SK-N-SH (cell line): ENCODE data around the gene KCNN3. TPM values are rescaled to one million over a fixed set of nuclear protein-coding genes. Genes with fewer than 3 reads are reported as not detected.

ENCODE experiments used
- CTCF ChIA-PET: fragments of 300-600, 350-600 bp; formaldehyde crosslinking; extraction: SDS; loops from one replicate; lab custom pipeline; 2021; lab: Yijun Ruan, JAX
- POLR2A ChIA-PET: fragments of 350-600 bp; sonication (Branson Sonifier 250); formaldehyde crosslinking; extraction: SDS; loops from one replicate; lab custom pipeline; 2020; ENCODE audit warnings: antibody characterized with exemption, inconsistent platforms; lab: Yijun Ruan, JAX
- DNase-seq: peaks from one replicate; pipeline ENCODE4 v3.0.0; 2012
- H2AFZ ChIP-seq: fragments of 200-600 bp; sonication (generic); 2 replicates; pipeline ENCODE4 v1.8.1; 2016; ENCODE audit warnings: antibody characterized with exemption, mild to moderate bottlenecking, low read depth
- H3F3A ChIP-seq: fragments of 200-600 bp; sonication (generic); replicated peaks from 2 replicates; pipeline ENCODE3; 2016; ENCODE audit warnings: antibody characterized with exemption, mild to moderate bottlenecking; ENCODE audit not compliant: insufficient read depth
- H3K27ac ChIP-seq, 2 experiments: fragments of 200-500 bp in 1 of 2; fragments of 200-600 bp in 1 of 2; sonication (Bioruptor generic) in 1 of 2; sonication (generic), shearing (Covaris generic) in 1 of 2; 2 replicates each; pipeline versions ENCODE4 v1.5.1 to v1.6.1; 2014 to 2016; ENCODE audit warnings: low read depth in 2 of 2, inconsistent platforms in 1 of 2, low read length in 1 of 2, mild to moderate bottlenecking in 1 of 2, mixed read lengths in 1 of 2
- H3K27me3 ChIP-seq: fragments of 200-600 bp; sonication (generic), shearing (Covaris generic); 2 replicates; pipeline ENCODE4 v1.6.1; 2016; ENCODE audit warnings: mixed run types; ENCODE audit not compliant: insufficient read depth
- H3K36me3 ChIP-seq, 2 experiments: fragments of 200-500 bp in 1 of 2; fragments of 200-600 bp in 1 of 2; sonication (Bioruptor generic) in 1 of 2; sonication (generic) in 1 of 2; replicated peaks in 1 of 2; 2 replicates each; pipeline versions ENCODE3 to v1.5.1; 2014 to 2016; ENCODE audit warnings: low read length in 1 of 2, mild to moderate bottlenecking in 1 of 2; ENCODE audit not compliant: insufficient read depth in 2 of 2, control insufficient read depth in 1 of 2
- H3K4me1 ChIP-seq, 2 experiments: fragments of 200-500 bp in 1 of 2; fragments of 200-600 bp in 1 of 2; sonication (Bioruptor generic) in 1 of 2; sonication (generic), shearing (Covaris generic) in 1 of 2; 2 replicates each; pipeline versions ENCODE4 v1.5.1 to v1.6.1; 2014 to 2016; ENCODE audit warnings: low read depth in 1 of 2, low read length in 1 of 2, mixed run types in 1 of 2; ENCODE audit not compliant: insufficient read depth in 2 of 2, control insufficient read depth in 1 of 2
- H3K4me2 ChIP-seq: fragments of 200-600 bp; sonication (generic), shearing (Covaris generic); 2 replicates; pipeline ENCODE4 v1.6.1; 2017; ENCODE audit warnings: mixed run types
- H3K4me3 ChIP-seq, 2 experiments: fragments of 200-500 bp in 1 of 2; fragments of 200-600 bp in 1 of 2; sonication (Bioruptor generic) in 1 of 2; sonication (generic), shearing (Covaris generic) in 1 of 2; 2 replicates each; pipeline versions ENCODE4 v1.5.1 to v1.8.1; 2014 to 2016; ENCODE audit warnings: low read depth in 2 of 2, inconsistent platforms in 1 of 2, low read length in 1 of 2, mild to moderate bottlenecking in 1 of 2, mixed read lengths in 1 of 2, moderate library complexity in 1 of 2
- H3K79me2 ChIP-seq: fragments of 200-600 bp; sonication (generic); 2 replicates; pipeline ENCODE4 v1.8.1; 2017; ENCODE audit warnings: mild to moderate bottlenecking; ENCODE audit not compliant: insufficient read depth
- H3K9ac ChIP-seq: fragments of 200-600 bp; sonication (generic); 2 replicates; pipeline ENCODE4 v1.6.1; 2017; ENCODE audit warnings: mixed run types
- H3K9me2 ChIP-seq: fragments of 200-600 bp; sonication (generic); 2 replicates; pipeline ENCODE4 v1.6.1; 2017; ENCODE audit warnings: mixed run types
- H3K9me3 ChIP-seq: fragments of 200-600 bp; sonication (generic); 2 replicates; pipeline ENCODE4 v1.6.1; 2017; ENCODE audit warnings: mixed run types, mild to moderate bottlenecking, moderate library complexity
- H4K20me1 ChIP-seq: fragments of 200-600 bp; sonication (generic); 2 replicates; pipeline ENCODE4 v1.6.1; 2017; ENCODE audit warnings: mild to moderate bottlenecking, mixed run types; ENCODE audit not compliant: insufficient read depth
- ELF1 ChIP-seq: IDR thresholded peaks from 2 replicates; pipeline ENCODE4 v1.4.0; 2012
- EZH2phosphoT487 ChIP-seq: fragments of 200-600 bp; sonication (generic); IDR thresholded peaks from 2 replicates; pipeline ENCODE4 v1.6.1; 2017; ENCODE audit warnings: low read depth, mixed run types, mild to moderate bottlenecking, antibody characterized with exemption, moderate library complexity, borderline replicate concordance
- FOSL2 ChIP-seq: IDR thresholded peaks from 2 replicates; pipeline ENCODE4 v1.4.0; 2012; ENCODE audit warnings: low read depth, mild to moderate bottlenecking, moderate library complexity, borderline replicate concordance
- GABPA ChIP-seq: IDR thresholded peaks from 2 replicates; pipeline ENCODE4 v1.4.0; 2012; ENCODE audit warnings: low read depth, mild to moderate bottlenecking
- GATA2 ChIP-seq: sonication (generic); formaldehyde crosslinking; IDR thresholded peaks from 2 replicates; pipeline ENCODE4 v1.5.0; 2020; ENCODE audit warnings: mild to moderate bottlenecking, missing genetic modification reagents
- JUND ChIP-seq: IDR thresholded peaks from 2 replicates; pipeline ENCODE4 v1.4.0; 2012
- MEF2A ChIP-seq: IDR thresholded peaks from 2 replicates; pipeline ENCODE4 v1.4.0; 2012; ENCODE audit warnings: low read depth, borderline replicate concordance
- NFIC ChIP-seq: IDR thresholded peaks from 2 replicates; pipeline ENCODE4 v1.4.0; 2012; ENCODE audit warnings: borderline replicate concordance
- NRF1 ChIP-seq: IDR thresholded peaks from 2 replicates; pipeline ENCODE4 v1.6.1; 2012; ENCODE audit warnings: low read depth, mild to moderate bottlenecking, low read length
- RAD21 ChIP-seq: IDR thresholded peaks from 2 replicates; pipeline ENCODE4 v1.6.1; 2012; ENCODE audit warnings: mild to moderate bottlenecking, low read length
- RCOR1 ChIP-seq: fragments of 150-350 bp; IDR thresholded peaks from 2 replicates; pipeline ENCODE4 v1.6.1; 2017; ENCODE audit warnings: antibody characterized with exemption, low read length
- RFX5 ChIP-seq: IDR thresholded peaks from 2 replicates; pipeline ENCODE4 v1.6.1; 2012; ENCODE audit warnings: mild to moderate bottlenecking, improper control_type of control experiment, low read length
- SIN3A ChIP-seq: IDR thresholded peaks from 2 replicates; pipeline ENCODE4 v1.6.1; 2012; ENCODE audit warnings: low read depth, mild to moderate bottlenecking, low read length, moderate library complexity, borderline replicate concordance
- SMC3 ChIP-seq: IDR thresholded peaks from 2 replicates; pipeline ENCODE4 v1.6.1; 2012; ENCODE audit warnings: low read depth, low read length, improper control_type of control experiment
- TCF12 ChIP-seq: IDR thresholded peaks from 2 replicates; pipeline ENCODE4 v1.4.0; 2012
- TEAD4 ChIP-seq: IDR thresholded peaks from 2 replicates; pipeline ENCODE4 v1.4.0; 2012; ENCODE audit warnings: mild to moderate bottlenecking, borderline replicate concordance; ENCODE audit not compliant: insufficient read depth
- YY1 ChIP-seq: IDR thresholded peaks from 2 replicates; pipeline ENCODE4 v1.4.0; 2012; ENCODE audit warnings: low read depth, mild to moderate bottlenecking
- WGBS: methylation state at CpG from one replicate; pipeline ENCODE4 v1.1.6; 2017; ENCODE audit warnings: low lambda C conversion rate; 5-methylcytosine and 5-hydroxymethylcytosine counted together
- polyA plus RNA-seq, 3 experiments: library from polyadenylated mRNA; depleted of rRNA; stranded (reverse); fragments of >200 nt; gene quantifications; 2 replicates each; pipeline ENCODE4 v1.2.3, GENCODE V29; 2012
- TF ChIP-seq, protein P1 (sequence below): IDR thresholded peaks from 2 replicates; pipeline ENCODE4 v1.6.1; 2012; ENCODE audit warnings: mild to moderate bottlenecking, low read depth, low read length, moderate library complexity
- TF ChIP-seq, protein P2 (sequence below): fragments of 200-600 bp; sonication (generic); IDR thresholded peaks from 2 replicates; pipeline ENCODE4 v1.6.1; 2017; ENCODE audit warnings: antibody characterized with exemption, mild to moderate bottlenecking, moderate library complexity
- TF ChIP-seq, protein P3 (sequence below): IDR thresholded peaks from 2 replicates; pipeline ENCODE4; 2012

KCNN3 gene
- polyA plus RNA-seq, 1 of the 3 experiments (the other 2 are of a cell fraction) = 0.16 TPM

DNA sequence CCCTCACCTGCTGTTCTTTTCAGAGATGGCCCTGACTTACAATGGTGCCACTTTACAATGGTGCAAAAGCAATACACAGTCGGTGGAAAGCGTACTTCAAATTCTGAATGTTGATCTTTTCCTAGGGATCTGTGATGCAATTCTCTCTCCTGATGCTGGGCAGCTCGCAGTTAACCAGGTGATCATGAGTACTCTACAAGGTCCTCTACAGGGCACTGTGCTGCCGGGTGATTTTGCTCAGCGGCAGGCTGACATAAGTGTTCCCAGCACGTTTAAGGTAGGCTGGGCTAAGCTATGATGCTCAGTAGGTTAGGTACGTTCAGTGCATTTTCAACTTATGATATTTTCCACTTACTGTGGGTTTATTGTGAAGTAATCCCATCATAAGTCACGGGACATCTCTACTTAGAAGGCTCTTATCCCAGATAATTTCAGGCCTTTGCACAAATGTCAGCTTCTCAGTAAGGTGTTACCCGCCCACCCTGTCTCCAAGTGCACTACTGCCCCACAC, 126.5 kb downstream of the KCNN3 start:
- Histone ChIP-seq H2AFZ (no peak overlapping the region), H3K9me3 (no peaks in the 10 kb centered on the region), H3K9ac (no peak overlapping the region), H3K36me3 (no peaks in the 10 kb centered on the region), H3K4me2 (no peak overlapping the region)
- 69% methylated on average over 9 of the region's 9 CpGs for WGBS
- POLR2A ChIA-PET = no interaction called here
- TF ChIP-seq GATA2 (CRISPR knock-in tag) = no peak
- no peak for TF ChIP-seq SMC3
- TF ChIP-seq GABPA = no peak
- TF ChIP-seq, protein P1, sequence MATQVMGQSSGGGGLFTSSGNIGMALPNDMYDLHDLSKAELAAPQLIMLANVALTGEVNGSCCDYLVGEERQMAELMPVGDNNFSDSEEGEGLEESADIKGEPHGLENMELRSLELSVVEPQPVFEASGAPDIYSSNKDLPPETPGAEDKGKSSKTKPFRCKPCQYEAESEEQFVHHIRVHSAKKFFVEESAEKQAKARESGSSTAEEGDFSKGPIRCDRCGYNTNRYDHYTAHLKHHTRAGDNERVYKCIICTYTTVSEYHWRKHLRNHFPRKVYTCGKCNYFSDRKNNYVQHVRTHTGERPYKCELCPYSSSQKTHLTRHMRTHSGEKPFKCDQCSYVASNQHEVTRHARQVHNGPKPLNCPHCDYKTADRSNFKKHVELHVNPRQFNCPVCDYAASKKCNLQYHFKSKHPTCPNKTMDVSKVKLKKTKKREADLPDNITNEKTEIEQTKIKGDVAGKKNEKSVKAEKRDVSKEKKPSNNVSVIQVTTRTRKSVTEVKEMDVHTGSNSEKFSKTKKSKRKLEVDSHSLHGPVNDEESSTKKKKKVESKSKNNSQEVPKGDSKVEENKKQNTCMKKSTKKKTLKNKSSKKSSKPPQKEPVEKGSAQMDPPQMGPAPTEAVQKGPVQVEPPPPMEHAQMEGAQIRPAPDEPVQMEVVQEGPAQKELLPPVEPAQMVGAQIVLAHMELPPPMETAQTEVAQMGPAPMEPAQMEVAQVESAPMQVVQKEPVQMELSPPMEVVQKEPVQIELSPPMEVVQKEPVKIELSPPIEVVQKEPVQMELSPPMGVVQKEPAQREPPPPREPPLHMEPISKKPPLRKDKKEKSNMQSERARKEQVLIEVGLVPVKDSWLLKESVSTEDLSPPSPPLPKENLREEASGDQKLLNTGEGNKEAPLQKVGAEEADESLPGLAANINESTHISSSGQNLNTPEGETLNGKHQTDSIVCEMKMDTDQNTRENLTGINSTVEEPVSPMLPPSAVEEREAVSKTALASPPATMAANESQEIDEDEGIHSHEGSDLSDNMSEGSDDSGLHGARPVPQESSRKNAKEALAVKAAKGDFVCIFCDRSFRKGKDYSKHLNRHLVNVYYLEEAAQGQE = no peak
- TF ChIP-seq NFIC = no peak
- no peak for TF ChIP-seq TEAD4
- TF ChIP-seq RAD21 = no peak
- no peak for TF ChIP-seq MEF2A
- TF ChIP-seq RFX5 = no peak
- TF ChIP-seq, protein P2, sequence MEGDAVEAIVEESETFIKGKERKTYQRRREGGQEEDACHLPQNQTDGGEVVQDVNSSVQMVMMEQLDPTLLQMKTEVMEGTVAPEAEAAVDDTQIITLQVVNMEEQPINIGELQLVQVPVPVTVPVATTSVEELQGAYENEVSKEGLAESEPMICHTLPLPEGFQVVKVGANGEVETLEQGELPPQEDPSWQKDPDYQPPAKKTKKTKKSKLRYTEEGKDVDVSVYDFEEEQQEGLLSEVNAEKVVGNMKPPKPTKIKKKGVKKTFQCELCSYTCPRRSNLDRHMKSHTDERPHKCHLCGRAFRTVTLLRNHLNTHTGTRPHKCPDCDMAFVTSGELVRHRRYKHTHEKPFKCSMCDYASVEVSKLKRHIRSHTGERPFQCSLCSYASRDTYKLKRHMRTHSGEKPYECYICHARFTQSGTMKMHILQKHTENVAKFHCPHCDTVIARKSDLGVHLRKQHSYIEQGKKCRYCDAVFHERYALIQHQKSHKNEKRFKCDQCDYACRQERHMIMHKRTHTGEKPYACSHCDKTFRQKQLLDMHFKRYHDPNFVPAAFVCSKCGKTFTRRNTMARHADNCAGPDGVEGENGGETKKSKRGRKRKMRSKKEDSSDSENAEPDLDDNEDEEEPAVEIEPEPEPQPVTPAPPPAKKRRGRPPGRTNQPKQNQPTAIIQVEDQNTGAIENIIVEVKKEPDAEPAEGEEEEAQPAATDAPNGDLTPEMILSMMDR = no peak
- no peak for TF ChIP-seq SIN3A
- no peak for TF ChIP-seq RCOR1
- TF ChIP-seq EZH2phosphoT487 = no peak
- TF ChIP-seq, protein P3, sequence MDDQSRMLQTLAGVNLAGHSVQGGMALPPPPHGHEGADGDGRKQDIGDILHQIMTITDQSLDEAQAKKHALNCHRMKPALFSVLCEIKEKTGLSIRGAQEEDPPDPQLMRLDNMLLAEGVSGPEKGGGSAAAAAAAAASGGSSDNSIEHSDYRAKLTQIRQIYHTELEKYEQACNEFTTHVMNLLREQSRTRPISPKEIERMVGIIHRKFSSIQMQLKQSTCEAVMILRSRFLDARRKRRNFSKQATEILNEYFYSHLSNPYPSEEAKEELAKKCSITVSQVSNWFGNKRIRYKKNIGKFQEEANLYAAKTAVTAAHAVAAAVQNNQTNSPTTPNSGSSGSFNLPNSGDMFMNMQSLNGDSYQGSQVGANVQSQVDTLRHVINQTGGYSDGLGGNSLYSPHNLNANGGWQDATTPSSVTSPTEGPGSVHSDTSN = no peak
- no peak for TF ChIP-seq ELF1
- TF ChIP-seq TCF12 = no peak
- no peak for TF ChIP-seq JUND
- no peak for TF ChIP-seq FOSL2
- TF ChIP-seq NRF1 = no peak
- no peak for TF ChIP-seq YY1
- TF ChIP-seq, all 33 proteins: peak for 0
- Histone ChIP-seq H3K9me2 (no peaks in the 10 kb centered on the region), H3F3A (no peaks in the 10 kb centered on the region), H3K27ac (no peak overlapping the region), H4K20me1 (no peaks in the 10 kb centered on the region), H3K4me1 (peaks cover 0 to 21% of the 10 kb centered on the region in 2 experiments; a peak in 2 of 4 replicates), H3K79me2 (no peaks in the 10 kb centered on the region), H3K27me3 (peaks cover 31% of the 10 kb centered on the region), H3K4me3 (no peak overlapping the region)
- CTCF ChIA-PET = interaction anchor here (1.2 to 3.0 kb wide), 2 partner anchors 17 to 135 kb away, joined by 8 to 14 read pairs; no protein-coding TSS in a partner anchor
- no peak for DNase-seq
